ENCODE data around the gene BCO1. TPM values are rescaled to one million over a fixed set of nuclear protein-coding genes. Genes with fewer than 3 reads are reported as not detected.

Gene BCO1, protein sequence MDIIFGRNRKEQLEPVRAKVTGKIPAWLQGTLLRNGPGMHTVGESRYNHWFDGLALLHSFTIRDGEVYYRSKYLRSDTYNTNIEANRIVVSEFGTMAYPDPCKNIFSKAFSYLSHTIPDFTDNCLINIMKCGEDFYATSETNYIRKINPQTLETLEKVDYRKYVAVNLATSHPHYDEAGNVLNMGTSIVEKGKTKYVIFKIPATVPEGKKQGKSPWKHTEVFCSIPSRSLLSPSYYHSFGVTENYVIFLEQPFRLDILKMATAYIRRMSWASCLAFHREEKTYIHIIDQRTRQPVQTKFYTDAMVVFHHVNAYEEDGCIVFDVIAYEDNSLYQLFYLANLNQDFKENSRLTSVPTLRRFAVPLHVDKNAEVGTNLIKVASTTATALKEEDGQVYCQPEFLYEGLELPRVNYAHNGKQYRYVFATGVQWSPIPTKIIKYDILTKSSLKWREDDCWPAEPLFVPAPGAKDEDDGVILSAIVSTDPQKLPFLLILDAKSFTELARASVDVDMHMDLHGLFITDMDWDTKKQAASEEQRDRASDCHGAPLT
- total RNA-seq = not detected

DNA sequence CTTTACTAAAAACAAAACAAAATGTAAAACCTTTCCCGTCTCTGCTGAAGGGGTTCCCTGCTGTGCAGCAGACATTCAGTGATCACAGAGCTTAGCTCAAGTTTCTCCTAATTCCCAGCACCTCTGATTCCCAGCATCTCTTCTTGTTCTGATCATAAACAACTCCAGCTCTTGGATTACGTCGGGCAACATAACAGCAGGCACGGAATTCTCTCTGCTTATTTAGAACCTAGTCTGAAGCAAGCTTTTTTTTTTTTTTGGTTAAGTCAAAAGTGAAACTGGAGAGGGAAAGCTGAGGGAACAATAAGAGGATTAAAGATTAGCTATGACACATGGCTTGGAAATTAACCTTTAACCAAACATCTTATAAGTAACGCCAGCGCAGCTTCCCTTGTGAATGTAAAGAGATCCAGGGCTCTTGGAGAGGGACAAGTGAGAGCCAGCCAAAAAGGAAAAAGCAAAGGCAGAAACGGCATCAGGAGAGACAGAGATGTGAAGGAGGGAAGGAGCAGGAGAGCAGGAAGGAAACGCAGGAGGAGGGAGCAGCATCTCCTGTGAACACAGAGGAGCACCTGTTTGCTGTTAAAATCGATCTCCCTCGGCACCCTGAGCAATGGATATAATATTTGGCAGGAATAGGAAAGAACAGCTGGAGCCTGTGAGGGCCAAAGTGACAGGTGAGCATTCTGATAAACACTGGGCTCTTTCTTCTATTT lies at the start of gene BCO1:
BCO1 (plus strand) TSS at position 394 of the 716 bp plus-strand sequence; CDS start at position 614, 220 bp downstream.
- H3K36me3 ChIP-seq = no peaks in the 10 kb centered on the region
- ATAC-seq (peak; percentile 9 to 13), DNase-seq (no peak)
- H3K9me3 ChIP-seq = no peaks in the 10 kb centered on the region
- intact Hi-C loops (cut with DNase I; ENCODE audit: low total_unique reads) = no loop called here
- H3K27me3 ChIP-seq = no peaks in the 10 kb centered on the region
- in situ Hi-C loops (cut with MboI; ENCODE audit: low sequenced_read_pairs in 4 of 4) = loop anchor here in 1 of 4 donors (25.0 kb wide), 1 partner anchor 99 kb away; no protein-coding TSS in a partner anchor
- peak within 1 kb of the TSS; percentile 13 to 47 (median 25) for H3K4me3 ChIP-seq
- H3K27ac ChIP-seq = peak within 1 kb of the TSS; percentile 71 to 83 (median 76)
- TF ChIP-seq, protein P1, sequence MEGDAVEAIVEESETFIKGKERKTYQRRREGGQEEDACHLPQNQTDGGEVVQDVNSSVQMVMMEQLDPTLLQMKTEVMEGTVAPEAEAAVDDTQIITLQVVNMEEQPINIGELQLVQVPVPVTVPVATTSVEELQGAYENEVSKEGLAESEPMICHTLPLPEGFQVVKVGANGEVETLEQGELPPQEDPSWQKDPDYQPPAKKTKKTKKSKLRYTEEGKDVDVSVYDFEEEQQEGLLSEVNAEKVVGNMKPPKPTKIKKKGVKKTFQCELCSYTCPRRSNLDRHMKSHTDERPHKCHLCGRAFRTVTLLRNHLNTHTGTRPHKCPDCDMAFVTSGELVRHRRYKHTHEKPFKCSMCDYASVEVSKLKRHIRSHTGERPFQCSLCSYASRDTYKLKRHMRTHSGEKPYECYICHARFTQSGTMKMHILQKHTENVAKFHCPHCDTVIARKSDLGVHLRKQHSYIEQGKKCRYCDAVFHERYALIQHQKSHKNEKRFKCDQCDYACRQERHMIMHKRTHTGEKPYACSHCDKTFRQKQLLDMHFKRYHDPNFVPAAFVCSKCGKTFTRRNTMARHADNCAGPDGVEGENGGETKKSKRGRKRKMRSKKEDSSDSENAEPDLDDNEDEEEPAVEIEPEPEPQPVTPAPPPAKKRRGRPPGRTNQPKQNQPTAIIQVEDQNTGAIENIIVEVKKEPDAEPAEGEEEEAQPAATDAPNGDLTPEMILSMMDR (IDR thresholded peaks at IDR 0.05 in 4 of 5, conservative IDR thresholded peaks at IDR 0.05 in 1 of 5) = no peak
- peaks cover 10 to 13% of the 10 kb centered on the region in 2 donors for H3K4me1 ChIP-seq

DNA sequence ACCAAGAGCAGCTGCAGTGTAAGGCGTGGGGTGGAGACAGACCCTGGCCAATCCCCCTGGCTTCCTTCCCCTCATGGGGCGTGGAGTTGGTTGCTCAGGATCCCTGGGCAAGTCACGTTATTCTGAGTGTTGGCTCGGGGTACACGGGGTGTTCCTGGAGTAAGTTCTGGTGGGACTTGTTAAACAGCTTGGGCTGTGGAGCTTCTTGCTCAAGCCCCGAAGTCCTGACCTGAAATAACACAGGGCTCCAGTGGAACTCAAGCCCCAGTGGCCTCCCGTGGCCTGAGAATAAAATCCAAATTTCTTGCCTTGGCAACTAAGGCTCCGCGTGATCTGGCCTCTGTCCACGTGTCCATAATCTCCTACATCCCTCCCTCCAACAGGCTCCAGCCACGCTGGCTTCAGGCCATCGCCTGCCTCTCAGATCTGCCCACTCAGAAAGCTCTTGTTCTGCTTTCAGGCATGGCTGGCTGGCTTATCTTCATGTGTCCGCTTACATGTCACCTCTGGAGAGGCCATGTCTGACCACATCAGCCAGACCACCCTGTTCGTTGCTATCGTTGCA lies 49.3 kb upstream of the BCO1 start:
- no peaks in the 10 kb centered on the region for H3K27me3 ChIP-seq
- H3K27ac ChIP-seq = peak overlapping the region in 2 of 4 donors; percentile 53 to 58
- DNase-seq (peak; percentile 58 to 84), ATAC-seq (peak; percentile 77 to 83)
- TF ChIP-seq, protein P1 (IDR thresholded peaks at IDR 0.05 in 4 of 5, conservative IDR thresholded peaks at IDR 0.05 in 1 of 5) = no peak
- no peak for TF ChIP-seq POLR2A (IDR thresholded peaks at IDR 0.05)
- H3K9me3 ChIP-seq = no peaks in the 10 kb centered on the region
- in situ Hi-C loops (cut with MboI; ENCODE audit: low sequenced_read_pairs in 4 of 4) (no loop called here), intact Hi-C loops (cut with DNase I; ENCODE audit: low total_unique reads) (no loop called here)
- H3K4me1 ChIP-seq = peaks cover 0 to 4% of the 10 kb centered on the region in 2 donors
- no peak overlapping the region for H3K4me3 ChIP-seq
- no peaks in the 10 kb centered on the region for H3K36me3 ChIP-seq

DNA sequence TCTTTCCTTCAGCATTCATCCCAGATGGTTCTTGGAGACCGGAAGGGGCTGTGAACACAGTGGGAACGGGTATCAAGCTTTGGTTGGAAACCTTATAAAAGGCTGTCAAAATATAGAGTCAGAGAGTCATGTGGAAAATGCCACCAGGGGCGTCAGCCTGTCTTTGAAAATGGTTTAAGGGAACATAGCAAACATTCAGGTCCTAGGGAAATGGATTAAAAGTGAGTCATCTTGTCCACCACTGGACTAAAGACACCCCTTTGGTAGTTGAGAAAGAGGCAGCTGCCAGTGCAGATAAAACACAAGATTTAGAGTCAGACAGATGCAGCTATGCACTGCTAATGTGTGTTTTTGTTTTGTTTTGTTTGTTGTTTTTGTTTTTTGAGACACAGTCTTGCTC lies 47.8 kb upstream of the BCO1 start:
- intact Hi-C loops (cut with DNase I; ENCODE audit: low total_unique reads) (no loop called here), in situ Hi-C loops (cut with MboI; ENCODE audit: low sequenced_read_pairs in 4 of 4) (no loop called here)
- Histone ChIP-seq H3K4me3 (no peak overlapping the region), H3K4me1 (peaks cover 0 to 4% of the 10 kb centered on the region in 2 donors), H3K27ac (peak overlapping the region in 1 of 4 donors; percentile 33), H3K27me3 (no peaks in the 10 kb centered on the region), H3K36me3 (no peaks in the 10 kb centered on the region), H3K9me3 (no peaks in the 10 kb centered on the region)
- TF ChIP-seq POLR2A (IDR thresholded peaks at IDR 0.05) = no peak
- TF ChIP-seq, protein P1 (IDR thresholded peaks at IDR 0.05 in 4 of 5, conservative IDR thresholded peaks at IDR 0.05 in 1 of 5) = no peak
- peak; percentile 40 to 43 for ATAC-seq
- DNase-seq = peak in 1 of 2 donors; percentile 15

DNA sequence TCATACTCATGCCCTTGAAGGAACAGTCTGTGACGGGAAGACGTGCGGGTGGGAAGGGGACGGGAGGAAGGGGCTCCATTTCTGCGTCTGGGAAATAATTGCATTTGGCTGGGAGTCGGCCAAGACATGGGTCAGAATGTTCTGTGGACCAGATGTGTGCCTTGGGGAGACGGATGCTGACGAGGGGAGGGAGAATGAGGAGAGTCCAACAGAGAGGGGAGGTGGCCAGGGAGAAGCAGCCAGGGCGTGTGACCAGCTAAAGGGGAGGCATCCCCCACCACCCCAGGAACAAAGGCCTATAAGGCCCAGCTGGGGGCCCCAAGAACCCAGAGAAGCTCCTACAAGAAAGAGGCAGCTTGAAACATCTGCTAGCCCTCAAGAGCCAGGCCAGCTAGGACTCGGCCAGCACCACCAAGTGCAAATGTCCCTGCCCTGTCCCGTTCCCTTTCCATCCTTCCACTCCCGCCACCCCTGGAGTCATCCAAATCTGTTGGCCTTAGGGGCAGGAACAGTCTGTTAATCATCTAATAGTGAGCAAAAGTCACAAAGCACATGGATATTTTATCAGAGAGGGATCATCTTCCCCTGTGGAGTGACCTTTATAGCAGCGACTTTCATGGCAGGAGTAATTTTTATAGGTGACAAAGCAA lies 42.5 kb upstream of the BCO1 start:
- Histone ChIP-seq H3K36me3 (no peaks in the 10 kb centered on the region), H3K27me3 (no peaks in the 10 kb centered on the region), H3K4me3 (no peak overlapping the region), H3K9me3 (no peaks in the 10 kb centered on the region), H3K4me1 (no peaks in the 10 kb centered on the region), H3K27ac (no peak overlapping the region)
- no peak for TF ChIP-seq POLR2A (IDR thresholded peaks at IDR 0.05)
- TF ChIP-seq, protein P1 (IDR thresholded peaks at IDR 0.05 in 4 of 5, conservative IDR thresholded peaks at IDR 0.05 in 1 of 5) = no peak
- DNase-seq (no peak), ATAC-seq (no peak)
- in situ Hi-C loops (cut with MboI; ENCODE audit: low sequenced_read_pairs in 4 of 4) (no loop called here), intact Hi-C loops (cut with DNase I; ENCODE audit: low total_unique reads) (no loop called here)

Data from gastrocnemius medialis (tissue), 4 donors.